K562 (cell line): ENCODE results near the gene SLC28A1. TPM values are rescaled to one million over a fixed set of nuclear protein-coding genes. Genes with fewer than 3 reads are reported as not detected.
A peak's percentile ranks its signal among the peaks of the same experiment; 100 is the strongest.

Source experiments
- AFF1 ChIP-seq, 2 experiments: fragments of 450-650 bp; IDR thresholded peaks; 2 replicates each; pipeline ENCODE4 v1.6.1; 2018; ENCODE audit warnings: mild to moderate bottlenecking in 2 of 2, low read depth in 1 of 2; ENCODE audit not compliant: partially characterized antibody in 2 of 2
- CCNT2 ChIP-seq: IDR thresholded peaks from 2 replicates; pipeline ENCODE4 v1.6.1; 2011; ENCODE audit warnings: borderline replicate concordance, low read depth, mild to moderate bottlenecking, moderate library complexity, mixed read lengths, low read length; ENCODE audit not compliant: insufficient read length; ENCODE audit errors: extremely low read depth
- EZH2 ChIP-seq: IDR thresholded peaks from 2 replicates; pipeline ENCODE4 v1.6.1; 2012; ENCODE audit warnings: low read depth, mild to moderate bottlenecking, inconsistent platforms, low read length, borderline replicate concordance
- HDAC1 ChIP-seq, 2 experiments: fragments of 450-650 bp; IDR thresholded peaks; 2 replicates each; pipeline ENCODE4 v1.6.1; 2016 to 2017; ENCODE audit warnings: inconsistent platforms in 1 of 2, mild to moderate bottlenecking in 1 of 2, moderate library complexity in 1 of 2
- HMGN3 ChIP-seq: IDR thresholded peaks from 2 replicates; pipeline ENCODE4 v1.6.1; 2011; ENCODE audit warnings: borderline replicate concordance, low read depth, mild to moderate bottlenecking, mixed read lengths, low read length; ENCODE audit not compliant: insufficient read length; ENCODE audit errors: extremely low read depth
- NCOA1 ChIP-seq: fragments of 450-650 bp; IDR thresholded peaks from 2 replicates; pipeline ENCODE4 v1.6.1; 2016; ENCODE audit warnings: low read depth
- POLR3A ChIP-seq: IDR thresholded peaks from 2 replicates; pipeline ENCODE4 v1.6.1; 2011; ENCODE audit warnings: borderline replicate concordance, mild to moderate bottlenecking, moderate library complexity; ENCODE audit not compliant: insufficient read length, insufficient read depth; ENCODE audit errors: extremely low read depth
- RBM14 ChIP-seq: fragments of 200-400 bp; formaldehyde crosslinking; IDR thresholded peaks from 2 replicates; pipeline ENCODE4 v1.6.1; 2018; ENCODE audit warnings: low read depth, mild to moderate bottlenecking, low read length, moderate library complexity, borderline replicate concordance; ENCODE audit not compliant: insufficient read depth
- RUNX1 ChIP-seq: sonication (generic); IDR thresholded peaks from 2 replicates; pipeline ENCODE4 v1.6.1; 2016; ENCODE audit warnings: antibody characterized with exemption, low read depth
- SMARCC2 ChIP-seq: fragments of 450-650 bp; IDR thresholded peaks from 2 replicates; pipeline ENCODE4 v1.6.1; 2017; ENCODE audit warnings: antibody characterized with exemption, moderate library complexity, mild to moderate bottlenecking, low read depth
- ZNF277 ChIP-seq: fragments of 250-450 bp; sonication (Bioruptor Pico); IDR thresholded peaks from 2 replicates; pipeline ENCODE4 v1.8.0; 2022; ENCODE audit warnings: inconsistent platforms, mild to moderate bottlenecking, moderate library complexity, borderline replicate concordance
- polyA plus RNA-seq, 8 experiments: library from polyadenylated mRNA; depleted of rRNA in 4 of 8; stranded (reverse) in 5 of 8; unstranded in 3 of 8; fragments of >200 nt; fragmentation: Nextera tagmentation in 2 of 8; fragmentation: Illumina TruSeq in 1 of 8; extraction: Ambion mirVana in 2 of 8; extraction: Trizol in 1 of 8; gene quantifications; 2 replicates each; pipeline versions ENCODE4 v1.2.1 to v1.2.3, GENCODE V29; 2011 to 2014; ENCODE audit warnings: inconsistent platforms in 1 of 8, missing spikeins in 1 of 8
- total RNA-seq, 7 experiments: library from RNA; depleted of rRNA in 6 of 7; stranded (reverse); fragments of >200 nt in 6 of 7; fragmentation: Illumina TruSeq in 2 of 7; extraction: Trizol in 2 of 7; gene quantifications; 2 replicates each; pipeline versions ENCODE4 v1.2.1 to v1.2.3, GENCODE V29; 2011 to 2021; ENCODE audit warnings: low replicate concordance in 1 of 7
- TF ChIP-seq, protein P1 (sequence below): fragments of 450-650 bp; IDR thresholded peaks from 2 replicates; pipeline ENCODE4 v1.6.1; 2016; ENCODE audit warnings: low read depth

The SLC28A1 gene
- total and polyA plus RNA-seq, 9 of the 15 experiments (the other 6 are each of a cell fraction or from before 2014, with no cell fraction given): 0.04 TPM; not detected in 8

DNA sequence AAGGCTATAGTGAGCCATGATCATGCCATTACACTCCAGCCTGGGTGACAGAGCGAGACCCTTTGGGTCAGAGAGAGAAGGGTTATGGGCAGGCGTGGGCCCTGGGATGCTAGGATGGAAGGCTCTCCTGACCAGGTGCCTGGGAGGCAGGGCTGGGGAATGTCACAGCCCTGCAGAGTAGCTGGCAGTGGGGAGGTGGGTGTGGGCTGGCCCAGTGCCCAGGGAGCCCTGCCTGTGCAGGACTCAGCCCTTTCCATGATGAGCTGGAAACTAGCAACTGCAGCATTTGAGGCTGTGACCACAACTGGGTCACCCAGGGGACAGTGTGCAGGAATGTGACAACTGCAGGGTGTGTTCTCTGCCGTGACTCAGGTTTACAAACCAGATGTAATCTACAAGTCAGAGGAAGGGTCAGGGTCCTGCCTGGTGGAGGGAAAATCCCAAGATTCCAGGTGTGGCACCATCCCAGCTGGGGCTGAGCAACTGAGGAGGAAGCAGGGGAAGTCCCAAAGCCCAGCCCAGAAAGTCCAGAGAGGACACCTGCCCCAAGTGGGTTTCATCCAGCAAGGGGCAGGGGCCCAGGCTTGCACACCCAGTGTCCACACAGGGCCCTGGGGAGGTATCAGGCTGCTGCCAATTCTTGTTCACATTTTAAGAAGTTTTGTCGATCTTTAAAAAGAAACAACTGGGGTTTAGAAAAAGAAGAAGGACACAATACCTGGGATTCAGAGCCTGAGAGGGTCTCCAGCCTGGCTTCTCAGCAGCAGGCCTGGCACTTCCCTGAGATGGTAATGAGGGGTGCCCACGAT, 45.5 kb downstream of the SLC28A1 start (continued):
- no peak for TF ChIP-seq EZH2
- no peak for TF ChIP-seq ZNF277 (CRISPR knock-in tag)
- TF ChIP-seq SMARCC2: no peak
- TF ChIP-seq POLR3A: no peak
- TF ChIP-seq, protein P1, sequence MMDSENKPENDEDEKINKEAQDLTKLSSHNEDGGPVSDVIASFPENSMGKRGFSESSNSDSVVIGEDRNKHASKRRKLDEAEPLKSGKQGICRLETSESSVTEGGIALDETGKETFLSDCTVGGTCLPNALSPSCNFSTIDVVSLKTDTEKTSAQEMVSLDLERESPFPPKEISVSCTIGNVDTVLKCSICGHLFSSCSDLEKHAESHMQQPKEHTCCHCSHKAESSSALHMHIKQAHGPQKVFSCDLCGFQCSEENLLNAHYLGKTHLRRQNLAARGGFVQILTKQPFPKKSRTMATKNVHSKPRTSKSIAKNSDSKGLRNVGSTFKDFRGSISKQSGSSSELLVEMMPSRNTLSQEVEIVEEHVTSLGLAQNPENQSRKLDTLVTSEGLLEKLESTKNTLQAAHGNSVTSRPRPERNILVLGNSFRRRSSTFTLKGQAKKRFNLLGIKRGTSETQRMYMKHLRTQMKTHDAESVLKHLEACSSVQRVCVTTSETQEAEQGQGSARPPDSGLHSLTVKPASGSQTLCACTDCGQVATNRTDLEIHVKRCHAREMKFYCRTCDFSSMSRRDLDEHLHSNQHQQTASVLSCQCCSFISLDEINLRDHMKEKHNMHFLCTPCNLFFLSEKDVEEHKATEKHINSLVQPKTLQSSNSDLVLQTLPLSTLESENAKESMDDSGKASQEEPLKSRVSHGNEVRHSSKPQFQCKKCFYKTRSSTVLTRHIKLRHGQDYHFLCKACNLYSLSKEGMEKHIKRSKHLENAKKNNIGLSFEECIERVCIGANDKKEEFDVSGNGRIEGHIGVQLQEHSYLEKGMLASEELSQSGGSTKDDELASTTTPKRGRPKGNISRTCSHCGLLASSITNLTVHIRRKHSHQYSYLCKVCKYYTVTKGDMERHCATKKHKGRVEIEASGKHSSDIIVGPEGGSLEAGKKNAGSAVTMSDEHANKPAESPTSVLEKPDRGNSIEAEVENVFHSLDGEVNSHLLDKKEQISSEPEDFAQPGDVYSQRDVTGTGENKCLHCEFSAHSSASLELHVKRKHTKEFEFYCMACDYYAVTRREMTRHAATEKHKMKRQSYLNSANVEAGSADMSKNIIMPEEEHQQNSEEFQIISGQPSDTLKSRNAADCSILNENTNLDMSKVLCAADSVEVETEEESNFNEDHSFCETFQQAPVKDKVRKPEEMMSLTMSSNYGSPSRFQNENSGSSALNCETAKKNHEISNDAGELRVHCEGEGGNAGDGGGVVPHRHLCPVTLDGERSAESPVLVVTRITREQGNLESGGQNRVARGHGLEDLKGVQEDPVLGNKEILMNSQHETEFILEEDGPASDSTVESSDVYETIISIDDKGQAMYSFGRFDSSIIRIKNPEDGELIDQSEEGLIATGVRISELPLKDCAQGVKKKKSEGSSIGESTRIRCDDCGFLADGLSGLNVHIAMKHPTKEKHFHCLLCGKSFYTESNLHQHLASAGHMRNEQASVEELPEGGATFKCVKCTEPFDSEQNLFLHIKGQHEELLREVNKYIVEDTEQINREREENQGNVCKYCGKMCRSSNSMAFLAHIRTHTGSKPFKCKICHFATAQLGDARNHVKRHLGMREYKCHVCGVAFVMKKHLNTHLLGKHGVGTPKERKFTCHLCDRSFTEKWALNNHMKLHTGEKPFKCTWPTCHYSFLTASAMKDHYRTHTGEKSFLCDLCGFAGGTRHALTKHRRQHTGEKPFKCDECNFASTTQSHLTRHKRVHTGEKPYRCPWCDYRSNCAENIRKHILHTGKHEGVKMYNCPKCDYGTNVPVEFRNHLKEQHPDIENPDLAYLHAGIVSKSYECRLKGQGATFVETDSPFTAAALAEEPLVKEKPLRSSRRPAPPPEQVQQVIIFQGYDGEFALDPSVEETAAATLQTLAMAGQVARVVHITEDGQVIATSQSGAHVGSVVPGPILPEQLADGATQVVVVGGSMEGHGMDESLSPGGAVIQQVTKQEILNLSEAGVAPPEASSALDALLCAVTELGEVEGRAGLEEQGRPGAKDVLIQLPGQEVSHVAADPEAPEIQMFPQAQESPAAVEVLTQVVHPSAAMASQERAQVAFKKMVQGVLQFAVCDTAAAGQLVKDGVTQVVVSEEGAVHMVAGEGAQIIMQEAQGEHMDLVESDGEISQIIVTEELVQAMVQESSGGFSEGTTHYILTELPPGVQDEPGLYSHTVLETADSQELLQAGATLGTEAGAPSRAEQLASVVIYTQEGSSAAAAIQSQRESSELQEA: no peak
- peak in 1 of 2 experiments; percentile 58; a peak in 1 of 4 replicates for TF ChIP-seq HDAC1 (IDR thresholded peaks at IDR 0.05)
- TF ChIP-seq AFF1 (IDR thresholded peaks at IDR 0.05; ENCODE audit: low read depth in 1 of 2, partially characterized antibody in 2 of 2): peak in 1 of 2 experiments; percentile 75
- TF ChIP-seq NCOA1: peak; percentile 36; the same call in 1 of the 2 replicates
- peak; percentile 21 for TF ChIP-seq CCNT2
- TF ChIP-seq HMGN3: peak; percentile 27
- no peak for TF ChIP-seq RBM14
- no peak for TF ChIP-seq RUNX1
